GM12892 (cell line): ENCODE data around the gene KRT2.

ENCODE experiments used
- POLR2A ChIP-seq: IDR thresholded peaks from 2 replicates; pipeline ENCODE4 v1.6.1; 2011; ENCODE audit warnings: low read depth, low read length, control low read depth
- POLR2AphosphoS5 ChIP-seq: IDR thresholded peaks from 2 replicates; pipeline ENCODE4 v1.6.1; 2011; ENCODE audit warnings: low read depth, low read length, control low read depth
- TAF1 ChIP-seq: IDR thresholded peaks from 2 replicates; pipeline ENCODE4 v1.6.1; 2011; ENCODE audit warnings: low read depth, mild to moderate bottlenecking, control low read depth, low read length, borderline replicate concordance

GRCh38 chr12:52636592-52637258 is 15.3 kb downstream of the KRT2 start:
- TF ChIP-seq POLR2A (no peak), POLR2AphosphoS5 (no peak), TAF1 (no peak)
